ENCODE results near the gene GAPDHS. TPM values are rescaled to one million over a fixed set of nuclear protein-coding genes. Genes with fewer than 3 reads are reported as not detected.

Gene GAPDHS
- total RNA-seq, 1 experiment from 2014 or later = not detected

DNA sequence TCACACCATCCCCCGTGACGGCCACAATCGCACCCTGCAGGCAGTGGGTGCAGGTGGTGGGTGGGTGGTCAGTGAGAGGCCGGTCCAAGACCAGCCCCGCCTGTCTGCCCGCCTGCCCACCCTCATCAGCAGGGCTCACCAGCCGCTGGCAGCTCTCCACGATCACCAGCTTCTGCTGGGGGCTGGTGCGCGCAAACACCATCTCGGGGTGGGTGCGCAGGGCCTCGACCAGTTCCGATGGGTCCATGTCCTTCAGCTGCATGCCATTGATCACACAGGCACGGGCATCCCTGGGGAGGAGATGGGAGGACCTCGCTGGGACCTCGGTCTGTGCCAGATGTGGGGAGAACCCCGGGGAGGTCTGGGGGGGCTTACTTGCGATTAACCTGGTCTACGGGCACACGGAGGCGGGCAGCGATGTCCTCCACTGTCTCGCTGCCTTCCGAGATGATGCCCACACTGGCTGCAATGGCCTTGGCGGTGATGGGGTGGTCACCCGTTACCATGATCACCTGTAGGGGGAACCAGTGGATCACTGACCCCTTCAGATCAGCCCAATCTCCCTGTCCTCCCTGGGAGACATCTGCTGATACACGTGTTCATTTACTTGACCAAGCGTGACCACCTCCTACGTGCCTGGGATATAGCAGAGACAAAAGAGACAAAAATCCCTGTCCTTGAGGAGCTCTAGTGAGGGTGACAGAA is 22.2 kb downstream of the GAPDHS start:
- peaks cover 7% of the 10 kb centered on the region for H3K23me2 ChIP-seq (ENCODE audit: insufficient read length, low read depth, low read length, poor library complexity, severe bottlenecking)
- H3K36me3 Mint-ChIP-seq (ENCODE audit: insufficient read depth in 1 of 3, low read depth in 3 of 3) = peaks cover 0 to 6% (median 5%) of the 10 kb centered on the region in 3 experiments; a peak in 6 of 7 replicates
- H3K79me1 ChIP-seq (ENCODE audit: insufficient read depth, low read depth, low read length, poor library complexity, severe bottlenecking) = no peaks in the 10 kb centered on the region
- H3K4ac ChIP-seq (ENCODE audit: low read depth, low read length) = no peak overlapping the region
- H3K4me1 Mint-ChIP-seq = peaks cover 9 to 14% of the 10 kb centered on the region in 2 experiments
- peak; percentile 74 for DNase-seq
- no peak overlapping the region for H3T11ph ChIP-seq (ENCODE audit: low read length)
- peaks cover 3% of the 10 kb centered on the region; the same call in 1 of the 2 replicates for H3K27me3 ChIP-seq (ENCODE audit: insufficient read depth, low read length)
- no peaks in the 10 kb centered on the region for H3K9me3 Mint-ChIP-seq
- no peak overlapping the region for H3K56ac ChIP-seq (ENCODE audit: insufficient read length, low read depth, low read length)
- H3K9me3 ChIP-seq (ENCODE audit: control insufficient read depth, low read depth, low read length) = no peaks in the 10 kb centered on the region
- H2BK5ac ChIP-seq (ENCODE audit: insufficient read length, low read length) = no peak overlapping the region
- H3K4me2 ChIP-seq (ENCODE audit: insufficient read depth, insufficient read length, low read length) = no peak overlapping the region
- no peak overlapping the region; a peak in 1 of 7 replicates for H3K27ac Mint-ChIP-seq
- WGBS (ENCODE audit: extremely low coverage, insufficient read length, low lambda C conversion rate) = no CpG with 5 or more reads among the region's 30 CpGs
- no peak overlapping the region for H2BK20ac ChIP-seq (ENCODE audit: low read depth, low read length, poor library complexity, severe bottlenecking)
- H2AFZ ChIP-seq (ENCODE audit: low read length) = no peak overlapping the region
- no peak overlapping the region for H3K9ac ChIP-seq (ENCODE audit: extremely low read depth, insufficient read length, low read length)
- no peak overlapping the region for H3K27ac ChIP-seq (ENCODE audit: insufficient read length, low read depth, low read length)
- H2BK15ac ChIP-seq (ENCODE audit: low read depth, low read length) = no peak overlapping the region
- H3K27me3 Mint-ChIP-seq (ENCODE audit: low read depth) = peaks cover 56% of the 10 kb centered on the region
- H3K14ac ChIP-seq (ENCODE audit: insufficient read depth, low read length) = no peak overlapping the region
- no peaks in the 10 kb centered on the region for H3K4me1 ChIP-seq (ENCODE audit: insufficient read depth, low read length)
- H4K20me1 ChIP-seq (ENCODE audit: control insufficient read depth, insufficient read depth, insufficient read length) = no peaks in the 10 kb centered on the region
- no peak overlapping the region for H2BK120ac ChIP-seq (ENCODE audit: low read depth, low read length, poor library complexity, severe bottlenecking)
- H4K8ac ChIP-seq (replicated peaks; ENCODE audit: insufficient read length, low read depth, low read length) = no peak overlapping the region
- H4K91ac ChIP-seq (ENCODE audit: insufficient read length, low read depth, low read length) = no peak overlapping the region
- peak; percentile 75 for TF ChIP-seq CTCF (conservative IDR thresholded peaks at IDR 0.05)
- no peak overlapping the region for H3K23ac ChIP-seq (ENCODE audit: insufficient read length, low read depth, low read length)
- no peak overlapping the region for H4K5ac ChIP-seq (ENCODE audit: insufficient read length, low read depth, low read length)
- no peak overlapping the region for H3K18ac ChIP-seq (ENCODE audit: insufficient read length, low read depth, low read length)
- H3K79me2 ChIP-seq (ENCODE audit: insufficient read depth, low read length) = no peaks in the 10 kb centered on the region; the same call in 1 of the 2 replicates
- H2BK12ac ChIP-seq (ENCODE audit: insufficient read length, low read depth, low read length) = no peak overlapping the region
- no peak overlapping the region; a peak in 1 of 5 replicates for H3K4me3 Mint-ChIP-seq
- no peak overlapping the region for H2AK5ac ChIP-seq (ENCODE audit: insufficient read length, low read length)

Data from H9 (cell line).